KMS-11 (cell line): ENCODE data around the gene TCF23.

Experiments used
- H2AFZ ChIP-seq: fragments of 200-600 bp; sonication (generic); 2 replicates; pipeline ENCODE4 v1.6.1; 2016; ENCODE audit warnings: antibody characterized with exemption, mixed run types, low read depth
- H3K27ac ChIP-seq: fragments of 200-600 bp; sonication (generic); 2 replicates; pipeline ENCODE4 v1.6.1; 2016; ENCODE audit warnings: mild to moderate bottlenecking, mixed run types
- H3K27me3 ChIP-seq: fragments of 200-600 bp; sonication (generic); 2 replicates; pipeline ENCODE4 v1.6.1; 2017; ENCODE audit warnings: mild to moderate bottlenecking, low read depth, mixed run types, moderate library complexity; ENCODE audit not compliant: insufficient read depth
- H3K36me3 ChIP-seq: fragments of 200-600 bp; sonication (generic); 2 replicates; pipeline ENCODE4 v1.6.1; 2017; ENCODE audit warnings: mild to moderate bottlenecking, mixed run types; ENCODE audit not compliant: insufficient read depth
- H3K4me1 ChIP-seq: fragments of 200-600 bp; sonication (generic); 2 replicates; pipeline ENCODE4 v1.6.1; 2016; ENCODE audit warnings: mild to moderate bottlenecking, low read depth, mixed run types; ENCODE audit not compliant: poor library complexity, severe bottlenecking
- H3K4me2 ChIP-seq: fragments of 200-600 bp; sonication (generic); 2 replicates; pipeline ENCODE4 v1.7.0; 2016; ENCODE audit warnings: mild to moderate bottlenecking, mixed run types
- H3K4me3 ChIP-seq: fragments of 200-600 bp; sonication (generic); IDR thresholded peaks from 2 replicates; pipeline ENCODE4 v1.6.1; 2017; ENCODE audit warnings: low read depth, low read length, mixed read lengths; ENCODE audit not compliant: insufficient read depth
- H3K79me2 ChIP-seq: fragments of 200-600 bp; sonication (generic); 2 replicates; pipeline ENCODE4 v1.6.1; 2016; ENCODE audit warnings: low read depth, mixed run types; ENCODE audit not compliant: insufficient read depth
- H3K9ac ChIP-seq: fragments of 200-600 bp; sonication (generic); 2 replicates; pipeline ENCODE4 v1.6.1; 2016; ENCODE audit warnings: mild to moderate bottlenecking, mixed run types
- H4K20me1 ChIP-seq: fragments of 200-600 bp; sonication (generic); 2 replicates; pipeline ENCODE4 v1.6.1; 2016; ENCODE audit warnings: mild to moderate bottlenecking, mixed run types; ENCODE audit not compliant: insufficient read depth
- TF ChIP-seq, protein P1 (sequence below): fragments of 200-600 bp; sonication (generic); conservative IDR thresholded peaks from 2 replicates; pipeline ENCODE4 v1.6.1; 2017; ENCODE audit warnings: low read depth, mild to moderate bottlenecking, antibody characterized with exemption, low read length, moderate library complexity, mixed read lengths

TCF23 gene

DNA sequence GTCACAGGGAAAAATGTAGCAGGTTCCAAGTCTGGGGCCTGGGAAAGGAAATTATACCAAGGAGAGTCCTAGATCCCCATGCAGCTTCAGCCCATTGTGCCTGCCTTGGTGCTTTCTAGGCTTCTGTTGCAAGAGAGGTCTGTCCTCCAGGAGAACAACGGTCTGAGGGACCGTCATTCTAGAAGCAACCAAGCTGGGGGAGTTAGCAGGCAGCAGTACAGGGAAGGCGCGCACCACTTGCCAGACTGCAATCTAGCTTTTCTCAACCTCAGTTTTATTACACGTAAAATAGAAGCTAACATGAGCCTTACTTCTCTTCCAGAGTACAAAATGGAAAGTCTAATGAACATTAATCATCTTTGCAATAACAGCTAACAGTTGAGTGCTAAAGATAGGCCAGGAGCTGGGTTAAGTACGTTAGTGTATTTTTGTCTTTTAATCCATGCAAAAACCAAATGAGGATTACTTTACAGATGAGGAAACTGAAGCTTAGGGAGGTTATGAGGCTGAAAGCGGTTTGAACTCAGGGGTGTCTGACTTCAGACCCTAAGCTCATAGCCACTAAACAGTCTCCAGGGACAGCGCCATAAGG is 1.9 kb downstream of the TCF23 start:
- no peak overlapping the region for H3K4me2 ChIP-seq
- TF ChIP-seq, protein P1, sequence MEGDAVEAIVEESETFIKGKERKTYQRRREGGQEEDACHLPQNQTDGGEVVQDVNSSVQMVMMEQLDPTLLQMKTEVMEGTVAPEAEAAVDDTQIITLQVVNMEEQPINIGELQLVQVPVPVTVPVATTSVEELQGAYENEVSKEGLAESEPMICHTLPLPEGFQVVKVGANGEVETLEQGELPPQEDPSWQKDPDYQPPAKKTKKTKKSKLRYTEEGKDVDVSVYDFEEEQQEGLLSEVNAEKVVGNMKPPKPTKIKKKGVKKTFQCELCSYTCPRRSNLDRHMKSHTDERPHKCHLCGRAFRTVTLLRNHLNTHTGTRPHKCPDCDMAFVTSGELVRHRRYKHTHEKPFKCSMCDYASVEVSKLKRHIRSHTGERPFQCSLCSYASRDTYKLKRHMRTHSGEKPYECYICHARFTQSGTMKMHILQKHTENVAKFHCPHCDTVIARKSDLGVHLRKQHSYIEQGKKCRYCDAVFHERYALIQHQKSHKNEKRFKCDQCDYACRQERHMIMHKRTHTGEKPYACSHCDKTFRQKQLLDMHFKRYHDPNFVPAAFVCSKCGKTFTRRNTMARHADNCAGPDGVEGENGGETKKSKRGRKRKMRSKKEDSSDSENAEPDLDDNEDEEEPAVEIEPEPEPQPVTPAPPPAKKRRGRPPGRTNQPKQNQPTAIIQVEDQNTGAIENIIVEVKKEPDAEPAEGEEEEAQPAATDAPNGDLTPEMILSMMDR, result no peak
- no peaks in the 10 kb centered on the region for H3K27me3 ChIP-seq
- H3K9ac ChIP-seq, result no peak overlapping the region
- no peaks in the 10 kb centered on the region for H3K36me3 ChIP-seq
- no peak overlapping the region for H3K27ac ChIP-seq
- H3K4me3 ChIP-seq, result no peak overlapping the region
- no peaks in the 10 kb centered on the region for H3K79me2 ChIP-seq
- no peak overlapping the region for H2AFZ ChIP-seq
- no peaks in the 10 kb centered on the region for H4K20me1 ChIP-seq
- no peaks in the 10 kb centered on the region for H3K4me1 ChIP-seq

DNA sequence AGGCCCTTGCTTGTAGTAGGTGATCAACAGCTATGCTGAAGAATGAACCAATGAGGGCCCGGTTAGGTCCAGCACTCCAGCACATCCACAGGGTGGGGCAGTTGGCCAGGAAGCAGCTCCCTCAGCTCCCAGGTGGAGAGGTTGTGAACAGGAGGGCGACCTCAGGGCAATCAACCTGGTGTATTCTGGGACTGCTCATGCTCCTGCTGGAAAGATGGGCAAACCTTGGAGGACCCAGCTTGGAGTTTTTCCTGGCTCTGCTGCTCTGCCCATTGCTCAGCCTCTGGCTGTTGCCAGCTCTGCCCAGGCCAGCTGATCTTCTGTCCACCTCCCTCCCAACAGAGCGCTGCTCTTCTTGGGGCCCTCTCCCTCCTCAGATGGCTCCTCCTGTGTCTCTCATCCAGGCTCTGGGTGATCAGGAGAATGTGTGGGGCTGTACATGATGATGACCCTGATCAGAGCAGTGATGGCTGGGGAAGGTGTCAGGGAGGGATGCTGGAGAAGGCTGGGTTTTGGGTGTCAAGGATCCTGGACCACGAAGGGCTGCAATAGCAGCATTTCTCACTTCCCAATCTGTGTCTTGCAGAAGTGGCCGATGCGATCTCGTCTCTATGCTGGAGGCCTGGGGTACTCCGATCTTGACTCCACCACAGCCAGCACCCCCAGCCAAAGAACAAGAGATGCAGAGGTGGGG is 3.4 kb downstream of the TCF23 start:
- Histone ChIP-seq H3K27ac (no peak overlapping the region), H3K79me2 (no peaks in the 10 kb centered on the region), H3K4me2 (no peak overlapping the region)

GRCh38 chr2:27152796-27153464 is 4.1 kb downstream of the TCF23 start:
- Histone ChIP-seq H3K36me3 (no peaks in the 10 kb centered on the region), H3K27me3 (no peaks in the 10 kb centered on the region), H3K9ac (no peak overlapping the region), H4K20me1 (no peaks in the 10 kb centered on the region), H3K4me3 (no peak overlapping the region), H3K4me1 (no peaks in the 10 kb centered on the region), H3K27ac (no peak overlapping the region), H3K79me2 (no peaks in the 10 kb centered on the region), H3K4me2 (no peak overlapping the region), H2AFZ (no peak overlapping the region)
- TF ChIP-seq, protein P1, result no peak

More for the DNA sequence above, 3.4 kb downstream of the TCF23 start:
- no peaks in the 10 kb centered on the region for H4K20me1 ChIP-seq
- no peak overlapping the region for H3K9ac ChIP-seq
- no peaks in the 10 kb centered on the region for H3K27me3 ChIP-seq
- H2AFZ ChIP-seq, result no peak overlapping the region
- no peaks in the 10 kb centered on the region for H3K4me1 ChIP-seq
- no peaks in the 10 kb centered on the region for H3K36me3 ChIP-seq
- TF ChIP-seq, protein P1, result no peak
- H3K4me3 ChIP-seq, result no peak overlapping the region

- Histone ChIP-seq H3K4me3 (no peak overlapping the region), H3K9ac (no peak overlapping the region), H3K36me3 (no peaks in the 10 kb centered on the region), H3K27me3 (no peaks in the 10 kb centered on the region), H3K4me2 (no peak overlapping the region), H2AFZ (no peak overlapping the region), H3K4me1 (no peaks in the 10 kb centered on the region), H4K20me1 (no peaks in the 10 kb centered on the region), H3K27ac (no peak overlapping the region), H3K79me2 (no peaks in the 10 kb centered on the region)
- TF ChIP-seq, protein P1, result no peak
Measured at GRCh38 chr2:27154488-27154887, 5.7 kb downstream of the TCF23 start.
